ENCODE measurements around the gene ETNK2.

- TF ChIP-seq EZH2 (IDR thresholded peaks at IDR 0.05) (no peak), CTCF (IDR thresholded peaks at IDR 0.05) (no peak)
Measured at GRCh38 chr1:204113896-204114295, 37.9 kb downstream of the ETNK2 start.

All from neural progenitor cell (in vitro differentiated cells).